Activated T-cell treated with anti-CD3 and anti-CD28 coated beads for 48 hours (primary cell): ENCODE results near the gene EDEM3.

Experiments used
- DNase-seq: peaks from one replicate; pipeline ENCODE4 v3.0.0-alpha.2; 2020; ENCODE audit warnings: low read depth

The EDEM3 gene

DNA sequence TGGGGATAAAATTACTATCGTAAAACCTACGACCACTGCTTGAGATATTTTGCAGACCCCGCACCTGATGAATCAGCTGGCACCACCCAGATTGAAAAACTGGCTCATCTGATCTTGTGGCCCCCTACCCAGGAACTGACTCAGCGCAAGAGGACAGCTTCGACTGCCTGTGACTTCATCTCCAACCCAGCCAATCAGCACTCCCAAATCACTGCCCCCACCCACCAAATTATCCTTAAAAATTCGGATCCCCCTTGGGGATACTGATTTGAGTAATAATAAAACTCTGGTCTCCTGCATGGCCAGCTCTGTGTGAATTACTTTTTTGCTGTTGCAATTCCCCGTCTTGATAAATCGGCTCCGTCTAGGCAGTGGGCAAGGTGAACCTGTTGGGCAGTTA is 81.4 kb downstream of the EDEM3 start:
- no peak for DNase-seq

DNA sequence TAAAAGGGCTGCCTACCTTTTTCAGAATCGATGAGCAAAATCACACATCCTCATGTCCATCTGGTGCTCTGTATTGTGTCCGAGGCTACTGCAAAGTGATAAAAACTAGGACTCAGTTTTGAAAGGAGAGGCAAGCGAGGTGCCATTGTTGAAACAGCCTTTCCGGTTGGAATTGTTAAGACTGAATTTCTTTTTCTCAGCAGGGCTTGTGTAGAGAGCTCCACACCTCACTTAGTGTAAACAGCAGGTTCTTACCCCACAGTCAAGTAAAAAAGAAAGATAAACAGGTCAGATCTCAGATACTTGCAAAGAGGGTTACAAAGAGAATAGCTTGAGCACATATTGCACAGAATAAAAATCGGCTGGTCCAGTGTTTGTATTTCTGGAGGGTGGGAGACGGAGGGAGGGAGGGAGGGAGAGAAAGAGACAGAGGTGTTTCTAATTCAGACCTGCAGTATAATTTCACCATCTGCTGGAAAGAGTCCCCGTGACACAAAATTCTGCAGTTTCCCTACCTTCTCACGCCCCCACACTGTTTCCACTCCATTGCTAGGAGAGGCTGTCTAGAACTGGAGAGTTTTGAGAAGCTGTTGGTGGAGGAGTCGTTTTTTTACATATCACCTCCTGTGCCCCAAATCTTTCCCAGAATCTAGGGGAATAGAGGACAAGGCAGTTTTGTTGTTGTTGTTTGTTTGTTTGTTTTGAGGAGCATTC is 82.5 kb downstream of the EDEM3 start:
- DNase-seq: no peak

GRCh38 chr1:184669391-184669790 is 85.3 kb downstream of the EDEM3 start:
- no peak for DNase-seq

DNA sequence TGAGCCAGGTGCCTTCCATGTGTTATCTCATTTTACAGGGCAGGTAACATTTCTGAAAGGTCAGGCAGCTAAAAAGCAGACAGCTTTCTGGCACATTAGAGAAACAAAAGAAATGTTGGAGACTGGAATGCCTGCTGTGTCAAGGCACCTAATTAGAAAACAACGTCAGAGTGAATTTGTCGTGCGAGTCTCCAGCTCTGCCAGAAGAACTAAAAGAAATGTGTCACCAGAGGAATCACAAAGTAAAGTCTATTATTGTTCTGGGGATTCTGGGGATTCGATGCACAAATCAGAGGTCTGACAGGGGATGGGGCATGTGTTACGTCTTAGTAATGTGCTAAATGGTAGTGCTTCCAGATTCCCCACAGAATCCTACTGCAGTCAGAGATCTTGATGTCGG is 89.3 kb downstream of the EDEM3 start:
- DNase-seq: no peak

DNA sequence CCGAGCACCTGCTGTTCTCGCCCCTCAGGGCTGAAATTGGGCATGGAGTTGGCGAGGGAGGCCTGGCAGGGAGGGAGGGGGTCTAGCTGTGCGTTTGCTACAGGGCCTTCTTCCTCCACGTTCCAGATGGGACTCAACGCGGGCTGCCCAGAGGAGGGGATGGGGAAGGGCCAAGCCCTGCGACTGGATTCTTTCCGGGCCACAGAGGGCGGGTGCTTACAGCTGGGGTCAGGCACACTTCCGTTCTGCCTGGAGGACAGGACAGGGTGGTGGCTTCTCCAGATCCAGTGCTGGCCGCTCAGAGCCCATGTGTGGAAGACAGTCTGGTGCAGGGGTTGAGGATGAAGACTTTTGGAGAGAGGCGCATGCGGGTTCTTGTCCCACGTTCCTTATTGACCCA is 90.0 kb downstream of the EDEM3 start:
- no peak for DNase-seq

- peak; percentile 44 for DNase-seq
Measured at GRCh38 chr1:184664042-184664660, 90.5 kb downstream of the EDEM3 start.

- no peak for DNase-seq
Measured at GRCh38 chr1:184661801-184662200, 92.9 kb downstream of the EDEM3 start.

DNA sequence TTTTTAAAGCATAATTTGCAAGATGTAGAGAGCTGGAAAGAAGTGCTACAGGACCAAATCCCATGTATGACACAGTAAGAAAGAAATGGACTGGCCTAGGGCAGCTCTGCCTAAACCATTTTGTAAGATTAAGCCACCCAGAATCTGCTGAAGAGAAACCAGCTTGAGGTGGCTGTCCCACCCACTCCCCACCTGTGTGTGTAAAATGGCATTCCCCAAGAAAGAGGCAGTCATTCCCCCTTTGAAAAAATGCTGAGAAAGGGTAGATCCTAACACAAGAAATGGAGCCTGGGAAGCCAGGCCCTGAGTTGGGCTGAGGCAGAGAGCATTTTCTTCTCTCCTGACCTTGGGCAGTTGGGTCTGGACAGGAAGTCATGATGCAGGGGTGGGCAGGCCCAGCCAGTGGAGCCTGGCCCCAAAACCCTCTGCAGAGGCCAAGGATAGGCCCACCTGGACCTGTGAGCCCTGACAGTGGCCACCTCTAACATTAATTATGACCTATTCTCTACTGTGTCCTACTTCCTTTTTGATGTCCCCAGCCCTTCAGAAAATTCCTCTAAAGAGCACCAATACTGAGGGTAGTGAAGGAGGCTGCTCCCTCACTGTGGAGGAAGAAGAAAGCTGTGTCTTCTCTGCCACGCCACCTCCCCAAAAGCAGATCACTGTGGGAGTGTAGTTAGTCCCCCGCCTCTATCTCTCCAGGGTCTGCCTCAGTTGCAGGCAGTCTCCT is 94.0 kb downstream of the EDEM3 start:
- no peak for DNase-seq

- no peak for DNase-seq
Measured at GRCh38 chr1:184658055-184658454, 96.6 kb downstream of the EDEM3 start.

DNA sequence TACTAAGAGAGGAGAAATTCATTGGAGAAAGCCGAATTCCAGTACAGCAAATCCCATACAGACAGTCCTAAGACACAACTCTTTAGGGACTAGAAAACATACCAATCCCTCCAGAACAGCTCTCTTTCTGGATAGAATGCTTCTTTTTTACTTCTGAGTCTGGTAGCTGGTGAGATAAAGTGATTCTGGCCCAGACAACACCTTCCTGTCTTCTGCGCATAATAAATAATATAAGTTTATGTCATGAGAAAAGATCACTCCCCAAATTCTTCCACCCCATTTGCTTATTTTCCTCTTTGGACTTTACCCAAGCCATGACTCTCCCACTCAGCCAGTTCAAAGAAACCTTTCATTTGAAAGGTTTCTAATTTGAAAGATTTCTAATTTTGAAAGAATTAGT is 98.4 kb downstream of the EDEM3 start:
- DNase-seq: no peak

- DNase-seq: no peak
Measured at GRCh38 chr1:184655185-184655584, 99.5 kb downstream of the EDEM3 start.

DNA sequence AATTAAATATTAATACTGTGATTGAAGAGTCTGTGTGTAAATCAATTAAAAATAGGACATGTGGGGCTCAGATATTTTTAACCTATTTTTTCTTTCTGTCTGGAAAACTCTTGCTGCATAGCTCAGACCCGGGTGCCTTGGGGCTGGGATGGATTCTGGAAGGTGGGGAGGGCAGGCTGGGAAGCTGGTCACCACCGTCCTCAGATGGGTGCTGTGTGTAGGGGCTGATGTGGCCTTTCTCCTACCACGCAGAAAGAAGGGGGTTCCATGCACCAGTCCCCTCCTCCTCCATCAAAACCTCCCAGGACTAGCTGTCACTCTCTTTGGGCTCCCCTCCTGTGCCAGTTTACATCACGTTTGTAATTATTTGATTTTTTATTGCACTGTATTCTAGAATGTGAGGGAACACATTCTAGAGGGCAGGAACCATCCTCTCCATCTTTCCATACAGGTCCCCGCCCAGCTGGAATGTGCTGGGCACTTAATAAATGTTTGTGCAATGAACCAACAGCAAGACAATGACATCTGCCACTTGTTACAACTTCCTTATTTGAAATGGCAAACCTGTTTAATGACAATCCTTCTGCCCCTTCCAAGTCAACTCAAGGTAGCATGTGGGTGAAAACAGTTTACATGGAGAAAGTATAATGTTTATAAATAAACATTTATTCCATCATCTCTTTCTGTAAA is 104.3 kb downstream of the EDEM3 start:
- no peak for DNase-seq

- no peak for DNase-seq
Measured at GRCh38 chr1:184649451-184649888, 105.2 kb downstream of the EDEM3 start.

DNA sequence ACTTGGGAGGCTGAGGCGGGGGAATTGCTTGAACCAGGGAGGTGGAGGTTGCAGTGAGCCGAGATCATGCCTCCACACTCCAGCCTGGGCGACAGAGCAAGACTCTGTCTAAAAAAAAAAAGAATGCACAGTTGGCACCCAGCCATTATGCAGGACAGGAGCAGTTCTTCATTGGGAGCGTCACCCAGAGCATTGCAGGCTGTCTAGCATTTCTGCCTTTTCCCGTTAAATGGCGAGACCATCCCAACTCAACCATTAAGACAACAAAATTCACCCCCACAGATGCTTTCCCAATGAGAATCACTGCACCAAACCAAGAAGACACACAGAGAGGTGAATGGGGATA is 105.8 kb downstream of the EDEM3 start:
- DNase-seq: no peak

DNA sequence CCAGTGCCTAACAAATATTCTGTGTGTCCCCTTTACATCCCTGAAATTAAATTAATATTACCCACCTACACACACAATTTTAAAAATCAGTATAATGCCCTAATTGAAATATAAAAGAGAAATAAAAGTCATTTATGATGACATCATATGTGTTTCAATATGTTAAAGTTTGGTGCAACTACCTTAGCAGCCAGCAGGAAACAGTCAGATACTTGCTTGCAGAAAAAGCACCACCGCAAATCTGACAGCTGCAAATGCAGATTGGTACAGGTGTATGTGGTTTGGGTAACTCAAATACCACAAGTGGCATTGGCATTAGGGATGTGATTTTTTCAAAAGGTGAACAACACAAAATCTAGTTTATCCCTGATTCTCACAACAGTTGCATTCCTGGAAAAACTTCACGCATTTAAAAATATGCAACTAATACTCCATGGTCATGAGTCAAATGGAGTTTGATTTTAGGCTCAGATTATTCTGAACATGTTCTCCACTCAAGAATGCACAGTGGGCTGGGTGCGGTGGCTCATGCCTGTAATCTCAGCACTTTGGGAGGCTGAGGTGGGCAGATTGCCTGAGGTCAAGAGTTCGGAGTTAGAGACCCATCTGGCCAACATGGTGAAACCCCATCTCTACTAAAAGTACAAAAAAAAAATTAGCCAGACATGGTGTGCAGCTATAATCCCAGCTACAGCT is 106.3 kb downstream of the EDEM3 start:
- no peak for DNase-seq

DNA sequence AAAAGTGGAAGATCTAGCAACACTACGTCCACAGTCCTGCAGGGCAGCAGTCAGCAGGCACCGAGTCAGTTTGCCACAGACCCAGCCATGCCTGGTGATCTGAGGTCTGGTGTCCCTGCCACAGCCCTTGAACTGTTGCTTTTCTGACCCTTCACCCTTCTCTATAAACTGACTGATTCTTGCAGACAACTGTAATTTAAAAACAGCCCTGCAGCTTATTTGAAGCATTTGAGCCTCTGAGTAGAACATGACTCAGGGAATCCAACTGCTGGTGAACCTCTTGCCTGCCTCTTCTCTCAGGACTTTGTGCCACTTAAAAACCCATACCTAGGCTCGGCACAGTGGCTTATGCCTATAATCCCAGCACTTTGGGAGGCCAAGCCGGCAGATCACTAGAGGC is 107.2 kb downstream of the EDEM3 start:
- DNase-seq: no peak

DNA sequence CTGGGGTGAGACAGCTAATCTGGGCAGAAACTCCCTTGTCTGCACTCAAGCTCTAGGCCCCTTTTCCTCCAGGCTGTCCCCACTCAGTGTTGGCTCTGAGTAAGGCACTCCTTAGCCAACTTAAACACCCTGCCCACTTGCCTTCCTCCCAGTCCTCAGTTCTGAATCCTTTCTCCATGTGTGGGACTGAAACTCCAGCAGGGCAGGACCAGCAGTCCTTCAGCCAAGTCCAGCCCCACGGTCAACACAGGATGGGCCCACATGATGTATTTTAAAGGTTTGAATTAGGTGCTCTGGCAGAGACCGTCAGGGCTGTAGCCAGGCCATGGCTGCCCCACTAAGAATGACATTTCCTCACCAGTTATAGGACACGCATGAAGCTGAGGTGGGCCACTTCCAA is 107.8 kb downstream of the EDEM3 start:
- no peak for DNase-seq

DNA sequence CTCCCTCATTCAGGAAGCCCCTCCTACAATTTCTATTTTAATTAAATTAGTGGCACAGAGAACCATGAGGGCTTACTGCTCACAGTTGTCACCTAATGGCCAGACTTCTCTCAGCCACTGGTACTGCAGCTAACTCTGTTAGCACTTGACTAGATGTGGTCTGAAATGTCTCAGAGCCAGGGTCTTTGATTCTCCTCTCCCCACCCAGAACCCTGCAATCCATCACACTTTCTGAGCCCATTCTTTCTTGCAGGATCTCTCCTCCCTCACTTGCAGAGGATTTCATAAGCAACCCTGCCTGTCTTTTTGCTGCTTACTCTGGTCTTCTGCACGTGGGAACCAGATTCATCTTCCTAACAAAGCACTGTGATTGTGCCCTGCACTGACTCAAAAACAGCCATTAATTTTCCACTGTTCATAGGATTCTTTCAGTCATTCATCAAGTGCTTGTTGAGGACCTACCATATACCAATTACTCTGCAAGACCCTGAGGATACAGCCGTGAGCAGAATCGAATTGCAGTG is 108.4 kb downstream of the EDEM3 start:
- no peak for DNase-seq

DNA sequence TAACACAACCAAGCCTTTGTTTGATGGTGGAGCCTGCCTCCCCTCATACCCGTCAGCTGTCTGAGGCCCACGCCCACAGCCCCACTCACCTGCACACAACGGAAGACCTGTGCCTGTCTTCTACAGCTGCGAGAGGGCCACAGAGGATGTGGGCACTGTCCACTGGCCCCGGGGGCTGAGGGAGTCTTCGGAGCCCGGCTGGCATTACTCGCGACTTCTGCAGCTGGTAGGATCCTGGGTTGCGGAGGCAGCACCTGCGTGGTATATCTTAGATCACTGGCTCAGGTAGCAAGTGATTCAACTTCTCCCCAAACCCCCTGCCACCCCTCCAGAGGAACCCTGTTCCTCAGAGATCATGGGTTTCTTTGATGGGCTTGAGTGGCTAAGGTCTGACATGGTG is 109.9 kb downstream of the EDEM3 start:
- no peak for DNase-seq

GRCh38 chr1:184643661-184644060 is 111.0 kb downstream of the EDEM3 start:
- DNase-seq: no peak

DNA sequence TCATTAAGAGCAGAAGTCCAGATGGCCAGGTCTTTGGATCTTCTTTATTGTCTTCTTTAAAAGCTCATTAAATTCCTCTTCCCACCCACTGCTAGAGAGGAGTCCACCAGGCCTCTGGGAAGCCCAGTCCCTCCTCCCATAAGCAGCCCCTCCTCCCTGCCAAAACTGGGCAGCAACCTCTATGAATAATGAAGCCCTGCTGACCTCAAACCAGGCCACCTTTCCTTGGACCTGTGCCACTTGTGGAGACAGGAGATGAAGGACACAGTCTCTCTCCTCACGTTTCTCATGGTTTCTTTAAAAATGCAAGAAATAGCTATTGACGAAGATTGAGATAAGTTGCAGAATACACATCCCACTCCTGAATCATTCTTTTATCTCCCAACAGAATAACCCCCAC is 112.8 kb downstream of the EDEM3 start:
- no peak for DNase-seq

- no peak for DNase-seq
Measured at GRCh38 chr1:184640505-184640904, 114.2 kb downstream of the EDEM3 start.
